Measurements from ENCODE around the gene STX8. TPM values are rescaled to one million over a fixed set of nuclear protein-coding genes. Genes with fewer than 3 reads are reported as not detected.

STX8 gene
- total RNA-seq, 1 experiment from 2014 or later: 38.8 TPM

DNA sequence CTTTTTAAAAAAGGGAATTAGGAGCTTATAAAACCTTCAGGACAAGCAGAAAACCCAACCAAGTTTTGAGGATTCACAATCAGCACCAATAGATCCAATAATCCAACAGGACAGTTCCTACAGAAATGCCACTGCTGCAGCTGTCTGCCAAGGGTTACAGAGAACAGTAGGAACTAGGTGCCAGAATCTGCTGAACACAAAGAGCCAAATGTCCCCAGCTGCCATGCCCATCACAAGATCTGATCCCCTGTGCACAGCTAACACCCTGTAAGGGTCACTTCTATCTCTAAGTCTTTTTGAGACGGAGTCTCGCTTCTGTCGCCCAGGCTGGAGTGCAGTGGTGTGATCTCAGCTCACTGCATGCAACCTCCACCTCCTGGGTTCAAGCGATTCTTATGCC is 262.3 kb downstream of the STX8 start (continued):
- no peak for TF ChIP-seq RAD21 (IDR thresholded peaks at IDR 0.05; ENCODE audit: low read depth)
- TF ChIP-seq POLR2AphosphoS5 (IDR thresholded peaks at IDR 0.05; ENCODE audit: low read depth, low read length): no peak
- TF ChIP-seq POLR2A (IDR thresholded peaks at IDR 0.05; ENCODE audit: borderline replicate concordance, extremely low read depth, insufficient read depth, insufficient read length): no peak
- TF ChIP-seq ATF3 (IDR thresholded peaks at IDR 0.05): no peak

GRCh38 chr17:9309216-9309615 is 266.4 kb downstream of the STX8 start:
- ChIA-PET CTCF (no interaction called here), POLR2A (interaction anchor here (0.7 kb wide), 1 partner anchor 282 kb away, joined by 3 read pairs; no protein-coding TSS in a partner anchor), RAD21 (ENCODE audit: low non-redundant PET in 1 of 2, low total read pairs in 2 of 2, uncharacterized antibody in 2 of 2, unreplicated experiment in 2 of 2) (no interaction called here)
- Histone ChIP-seq H2AFZ (ENCODE audit: low read depth, low read length, poor library complexity, severe bottlenecking) (no peak overlapping the region), H3K79me2 (ENCODE audit: insufficient read depth, low read length) (no peaks in the 10 kb centered on the region), H4K20me1 (ENCODE audit: insufficient read depth) (no peaks in the 10 kb centered on the region), H3K9ac (ENCODE audit: low read length) (no peak overlapping the region), H3K27me3 (ENCODE audit: insufficient read depth, low read length) (no peaks in the 10 kb centered on the region), H3K27ac (ENCODE audit: low read depth, low read length) (no peak overlapping the region), H3K4me3 (replicated peaks in 1 of 2; ENCODE audit: low read depth in 1 of 2, low read length in 2 of 2) (no peak overlapping the region), H3K9me3 (ENCODE audit: control insufficient read depth in 1 of 2, insufficient read depth in 1 of 2, low read depth in 1 of 2, low read length in 2 of 2) (no peaks in the 10 kb centered on the region), H3K36me3 (ENCODE audit: control insufficient read depth in 1 of 2, insufficient read depth in 2 of 2, low read length in 2 of 2) (no peaks in the 10 kb centered on the region), H3K9me2 (ENCODE audit: insufficient read depth) (no peaks in the 10 kb centered on the region), H3K4me1 (ENCODE audit: control insufficient read depth in 1 of 2, insufficient read depth in 2 of 2, low read length in 2 of 2) (peaks cover 18 to 32% of the 10 kb centered on the region in 2 experiments), H3K4me2 (ENCODE audit: low read length) (no peak overlapping the region; the same call in 1 of the 2 replicates)
- intact Hi-C loops (cut with micrococcal nuclease): no loop called here
- BruUV-seq (replicated peaks): no TSS peak
- TF ChIP-seq ATF3 (IDR thresholded peaks at IDR 0.05) (no peak), TCF7L2 (IDR thresholded peaks at IDR 0.05; ENCODE audit: borderline replicate concordance, extremely low read depth, insufficient read depth, insufficient read length) (no peak), MAX (IDR thresholded peaks at IDR 0.05) (no peak), SIN3A (IDR thresholded peaks at IDR 0.05; ENCODE audit: low read depth) (no peak), FOSL1 (IDR thresholded peaks at IDR 0.05; ENCODE audit: low read depth) (no peak), REST (IDR thresholded peaks at IDR 0.05; ENCODE audit: low read depth) (no peak), SP1 (IDR thresholded peaks at IDR 0.05; ENCODE audit: low read depth) (no peak), EGR1 (IDR thresholded peaks at IDR 0.05; ENCODE audit: low read depth) (no peak), YY1 (IDR thresholded peaks at IDR 0.05; ENCODE audit: extremely low read depth, insufficient replicate concordance, low read depth, low read length) (no peak), JUND (IDR thresholded peaks at IDR 0.05) (no peak), ELF1 (IDR thresholded peaks at IDR 0.05; ENCODE audit: borderline replicate concordance, low read depth) (no peak), EZH2phosphoT487 (IDR thresholded peaks at IDR 0.05; ENCODE audit: borderline replicate concordance) (no peak), EZH2 (IDR thresholded peaks at IDR 0.05) (no peak)
- TF ChIP-seq, protein P1, sequence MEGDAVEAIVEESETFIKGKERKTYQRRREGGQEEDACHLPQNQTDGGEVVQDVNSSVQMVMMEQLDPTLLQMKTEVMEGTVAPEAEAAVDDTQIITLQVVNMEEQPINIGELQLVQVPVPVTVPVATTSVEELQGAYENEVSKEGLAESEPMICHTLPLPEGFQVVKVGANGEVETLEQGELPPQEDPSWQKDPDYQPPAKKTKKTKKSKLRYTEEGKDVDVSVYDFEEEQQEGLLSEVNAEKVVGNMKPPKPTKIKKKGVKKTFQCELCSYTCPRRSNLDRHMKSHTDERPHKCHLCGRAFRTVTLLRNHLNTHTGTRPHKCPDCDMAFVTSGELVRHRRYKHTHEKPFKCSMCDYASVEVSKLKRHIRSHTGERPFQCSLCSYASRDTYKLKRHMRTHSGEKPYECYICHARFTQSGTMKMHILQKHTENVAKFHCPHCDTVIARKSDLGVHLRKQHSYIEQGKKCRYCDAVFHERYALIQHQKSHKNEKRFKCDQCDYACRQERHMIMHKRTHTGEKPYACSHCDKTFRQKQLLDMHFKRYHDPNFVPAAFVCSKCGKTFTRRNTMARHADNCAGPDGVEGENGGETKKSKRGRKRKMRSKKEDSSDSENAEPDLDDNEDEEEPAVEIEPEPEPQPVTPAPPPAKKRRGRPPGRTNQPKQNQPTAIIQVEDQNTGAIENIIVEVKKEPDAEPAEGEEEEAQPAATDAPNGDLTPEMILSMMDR (IDR thresholded peaks at IDR 0.05 in 2 of 3, conservative IDR thresholded peaks at IDR 0.05 in 1 of 3; ENCODE audit: borderline replicate concordance in 1 of 3, insufficient read depth in 1 of 3, low read depth in 2 of 3, low read length in 2 of 3): no peak
- TF ChIP-seq, protein P2, sequence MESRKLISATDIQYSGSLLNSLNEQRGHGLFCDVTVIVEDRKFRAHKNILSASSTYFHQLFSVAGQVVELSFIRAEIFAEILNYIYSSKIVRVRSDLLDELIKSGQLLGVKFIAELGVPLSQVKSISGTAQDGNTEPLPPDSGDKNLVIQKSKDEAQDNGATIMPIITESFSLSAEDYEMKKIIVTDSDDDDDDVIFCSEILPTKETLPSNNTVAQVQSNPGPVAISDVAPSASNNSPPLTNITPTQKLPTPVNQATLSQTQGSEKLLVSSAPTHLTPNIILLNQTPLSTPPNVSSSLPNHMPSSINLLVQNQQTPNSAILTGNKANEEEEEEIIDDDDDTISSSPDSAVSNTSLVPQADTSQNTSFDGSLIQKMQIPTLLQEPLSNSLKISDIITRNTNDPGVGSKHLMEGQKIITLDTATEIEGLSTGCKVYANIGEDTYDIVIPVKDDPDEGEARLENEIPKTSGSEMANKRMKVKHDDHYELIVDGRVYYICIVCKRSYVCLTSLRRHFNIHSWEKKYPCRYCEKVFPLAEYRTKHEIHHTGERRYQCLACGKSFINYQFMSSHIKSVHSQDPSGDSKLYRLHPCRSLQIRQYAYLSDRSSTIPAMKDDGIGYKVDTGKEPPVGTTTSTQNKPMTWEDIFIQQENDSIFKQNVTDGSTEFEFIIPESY (IDR thresholded peaks at IDR 0.05; ENCODE audit: extremely low read depth, insufficient replicate concordance, low read length): no peak
- no peak for ATAC-seq
- no peak for DNase-seq (ENCODE audit: low read depth, low spot score)
